ENCODE results near the gene COL25A1.

DNA sequence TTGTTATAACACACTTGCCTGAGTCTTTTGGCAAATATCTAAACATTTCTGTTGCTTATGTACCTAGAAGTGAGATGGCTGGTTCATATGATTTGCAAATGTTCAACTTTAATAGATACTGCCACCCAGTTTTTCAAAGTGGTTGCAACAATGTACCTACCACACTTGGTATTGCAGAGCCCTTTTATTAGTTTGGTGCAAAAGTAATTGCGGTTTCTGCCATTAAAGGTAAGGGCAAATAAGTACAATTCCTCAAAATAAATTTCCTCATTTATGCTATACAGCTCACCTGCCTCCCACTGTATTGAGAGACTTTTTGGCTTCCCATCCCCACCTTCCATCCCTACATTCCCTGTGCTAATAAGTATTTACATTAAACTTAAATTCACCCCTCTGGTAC, 47.7 kb upstream of the COL25A1 start:
- no peak for TF ChIP-seq BHLHE40 (IDR thresholded peaks at IDR 0.05; ENCODE audit: borderline replicate concordance)
- no peak for TF ChIP-seq ELF4 (IDR thresholded peaks at IDR 0.05)
- no peak for TF ChIP-seq FOXK2 (IDR thresholded peaks at IDR 0.05)
- TF ChIP-seq NFRKB (IDR thresholded peaks at IDR 0.05) = no peak
- TF ChIP-seq SP1 (IDR thresholded peaks at IDR 0.05) = no peak
